HG03175 (cell line): ENCODE data around the gene MUC6.

Experiments used
- ATAC-seq: cut with Tn5 transposase; IDR thresholded peaks from one replicate; pipeline ENCODE4 v1.9.1; 2021; ENCODE audit warnings: mild to moderate bottlenecking, moderate library complexity; ENCODE audit not compliant: unreplicated experiment

Gene MUC6

GRCh38 chr11:1038921-1039320 is 2.4 kb upstream of the MUC6 start:
- ATAC-seq = no peak

- ATAC-seq = no peak
Measured at GRCh38 chr11:1038361-1038760, 1.8 kb upstream of the MUC6 start.

GRCh38 chr11:1037506-1038055 is 1.1 kb upstream of the MUC6 start:
- no peak for ATAC-seq

- no peak for ATAC-seq
Measured at GRCh38 chr11:1036931-1037330, 413 bp upstream of the MUC6 start.

- no peak for ATAC-seq
Measured at GRCh38 chr11:1035577-1036283, 788 bp downstream of the MUC6 start.

- no peak for ATAC-seq
Measured at GRCh38 chr11:1034456-1035295, 1.8 kb downstream of the MUC6 start.

GRCh38 chr11:1034001-1034400 is 2.5 kb downstream of the MUC6 start:
- no peak for ATAC-seq

- no peak for ATAC-seq
Measured at GRCh38 chr11:1033016-1033798, 3.3 kb downstream of the MUC6 start.

GRCh38 chr11:1032310-1032891 is 4.1 kb downstream of the MUC6 start:
- ATAC-seq = no peak

- no peak for ATAC-seq
Measured at GRCh38 chr11:1031121-1031899, 5.2 kb downstream of the MUC6 start.

GRCh38 chr11:1030556-1030955 is 6.0 kb downstream of the MUC6 start:
- no peak for ATAC-seq

- ATAC-seq = no peak
Measured at GRCh38 chr11:1030086-1030485, 6.4 kb downstream of the MUC6 start.

GRCh38 chr11:1029654-1030053 is 6.9 kb downstream of the MUC6 start:
- no peak for ATAC-seq

GRCh38 chr11:1029051-1029450 is 7.5 kb downstream of the MUC6 start:
- no peak for ATAC-seq

GRCh38 chr11:1028616-1029015 is 7.9 kb downstream of the MUC6 start:
- ATAC-seq = no peak

- ATAC-seq = no peak
Measured at GRCh38 chr11:1028291-1028540, 8.3 kb downstream of the MUC6 start.

- ATAC-seq = no peak
Measured at GRCh38 chr11:1027483-1028290, 8.8 kb downstream of the MUC6 start.

- no peak for ATAC-seq
Measured at GRCh38 chr11:1026641-1027482, 9.7 kb downstream of the MUC6 start.

GRCh38 chr11:1026163-1026450 is 10.4 kb downstream of the MUC6 start:
- ATAC-seq = no peak
